WERI-Rb-1 (cell line): ENCODE measurements around the gene KCP.

Source experiments
- DNase-seq: peaks from one replicate; pipeline ENCODE4 v3.0.0-alpha.2; 2020
- H3K27ac ChIP-seq: fragments of 250-450 bp; sonication (Bioruptor Pico); 2 replicates; pipeline ENCODE4 v1.5.1; 2020; ENCODE audit warnings: mild to moderate bottlenecking, moderate library complexity
- H3K27me3 ChIP-seq: fragments of 250-450 bp; sonication (Bioruptor Pico); 2 replicates; pipeline ENCODE4 v1.5.1; 2021; ENCODE audit warnings: mild to moderate bottlenecking, low read depth, moderate library complexity; ENCODE audit not compliant: insufficient read depth, severe bottlenecking
- H3K36me3 ChIP-seq: fragments of 250-450 bp; sonication (Bioruptor Pico); 2 replicates; pipeline ENCODE4 v1.5.1; 2020; ENCODE audit warnings: mild to moderate bottlenecking, moderate library complexity
- H3K4me3 ChIP-seq: 2 replicates; pipeline ENCODE4 v1.5.1; 2011; ENCODE audit warnings: low read depth, mild to moderate bottlenecking, control low read depth, low read length
- H3K9me3 ChIP-seq: fragments of 250-450 bp; sonication (Bioruptor Pico); 2 replicates; pipeline ENCODE4 v1.5.1; 2021; ENCODE audit warnings: mild to moderate bottlenecking, moderate library complexity; ENCODE audit not compliant: severe bottlenecking
- TF ChIP-seq, protein P1 (sequence below): IDR thresholded peaks from 2 replicates; pipeline ENCODE4 v1.5.1; 2011; ENCODE audit warnings: low read depth, mild to moderate bottlenecking, control low read depth, inconsistent platforms, low read length

The KCP gene

DNA sequence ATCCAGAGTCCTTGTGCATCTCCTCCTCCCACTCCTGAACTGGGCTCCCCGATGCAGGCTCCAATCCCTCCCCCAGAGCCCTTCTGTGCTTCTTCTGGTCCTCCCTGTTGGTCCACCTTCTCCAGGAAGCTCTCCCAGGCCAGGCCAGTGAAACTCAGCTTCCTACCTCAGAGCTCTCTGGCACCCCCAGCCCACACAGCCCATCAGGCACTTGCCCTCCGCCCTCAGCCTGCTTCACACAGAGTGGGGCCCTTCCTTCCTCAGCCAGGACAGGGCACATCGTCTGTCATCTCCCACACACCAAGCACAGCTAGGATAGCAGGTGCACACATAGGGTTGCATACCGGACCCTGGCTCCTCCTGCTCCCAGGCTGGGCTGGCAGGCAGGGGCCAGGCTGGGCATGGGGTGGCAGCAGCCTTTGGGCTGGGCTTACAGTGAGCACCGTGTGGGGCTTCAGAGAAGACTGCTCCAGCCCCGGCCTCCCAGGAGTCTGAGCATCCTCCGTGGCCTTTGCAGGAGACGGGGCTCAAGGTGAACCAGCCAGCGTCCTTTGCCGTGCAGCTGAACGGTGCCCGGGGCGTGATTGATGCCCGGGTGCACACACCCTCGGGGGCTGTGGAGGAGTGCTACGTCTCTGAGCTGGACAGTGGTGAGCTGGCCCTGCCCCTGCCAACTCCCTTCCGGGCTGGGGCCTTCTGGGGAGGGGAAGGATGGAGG is 54.3 kb downstream of the KCP start:
- DNase-seq, result no peak
- no peaks in the 10 kb centered on the region for H3K36me3 ChIP-seq
- H3K27ac ChIP-seq, result no peak overlapping the region
- TF ChIP-seq, protein P1, sequence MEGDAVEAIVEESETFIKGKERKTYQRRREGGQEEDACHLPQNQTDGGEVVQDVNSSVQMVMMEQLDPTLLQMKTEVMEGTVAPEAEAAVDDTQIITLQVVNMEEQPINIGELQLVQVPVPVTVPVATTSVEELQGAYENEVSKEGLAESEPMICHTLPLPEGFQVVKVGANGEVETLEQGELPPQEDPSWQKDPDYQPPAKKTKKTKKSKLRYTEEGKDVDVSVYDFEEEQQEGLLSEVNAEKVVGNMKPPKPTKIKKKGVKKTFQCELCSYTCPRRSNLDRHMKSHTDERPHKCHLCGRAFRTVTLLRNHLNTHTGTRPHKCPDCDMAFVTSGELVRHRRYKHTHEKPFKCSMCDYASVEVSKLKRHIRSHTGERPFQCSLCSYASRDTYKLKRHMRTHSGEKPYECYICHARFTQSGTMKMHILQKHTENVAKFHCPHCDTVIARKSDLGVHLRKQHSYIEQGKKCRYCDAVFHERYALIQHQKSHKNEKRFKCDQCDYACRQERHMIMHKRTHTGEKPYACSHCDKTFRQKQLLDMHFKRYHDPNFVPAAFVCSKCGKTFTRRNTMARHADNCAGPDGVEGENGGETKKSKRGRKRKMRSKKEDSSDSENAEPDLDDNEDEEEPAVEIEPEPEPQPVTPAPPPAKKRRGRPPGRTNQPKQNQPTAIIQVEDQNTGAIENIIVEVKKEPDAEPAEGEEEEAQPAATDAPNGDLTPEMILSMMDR, result no peak
- no peaks in the 10 kb centered on the region for H3K9me3 ChIP-seq
- no peak overlapping the region for H3K4me3 ChIP-seq
- H3K27me3 ChIP-seq, result no peaks in the 10 kb centered on the region

DNA sequence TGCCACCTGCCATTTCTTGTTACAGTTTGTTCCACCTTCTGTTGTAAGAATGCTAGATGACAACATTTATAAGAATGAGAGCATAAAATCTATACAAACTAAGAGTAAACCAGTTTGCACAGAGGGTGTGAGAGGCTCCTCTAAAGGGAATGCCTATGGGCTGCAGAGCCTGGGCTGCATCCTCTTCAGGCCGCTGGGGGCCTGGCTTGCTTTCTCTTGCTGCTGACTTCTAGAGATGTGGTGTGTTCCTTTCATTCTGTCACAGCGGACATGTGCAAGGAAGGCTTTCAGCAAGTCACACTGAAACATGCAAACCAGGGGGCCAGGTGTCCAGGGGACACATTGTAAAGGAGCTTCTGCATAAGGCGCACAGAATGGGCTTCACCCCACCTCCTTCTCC is 55.0 kb downstream of the KCP start:
- Histone ChIP-seq H3K36me3 (no peaks in the 10 kb centered on the region), H3K9me3 (no peaks in the 10 kb centered on the region), H3K27me3 (no peaks in the 10 kb centered on the region), H3K4me3 (no peak overlapping the region), H3K27ac (no peak overlapping the region)
- DNase-seq, result no peak
- TF ChIP-seq, protein P1, result no peak

DNA sequence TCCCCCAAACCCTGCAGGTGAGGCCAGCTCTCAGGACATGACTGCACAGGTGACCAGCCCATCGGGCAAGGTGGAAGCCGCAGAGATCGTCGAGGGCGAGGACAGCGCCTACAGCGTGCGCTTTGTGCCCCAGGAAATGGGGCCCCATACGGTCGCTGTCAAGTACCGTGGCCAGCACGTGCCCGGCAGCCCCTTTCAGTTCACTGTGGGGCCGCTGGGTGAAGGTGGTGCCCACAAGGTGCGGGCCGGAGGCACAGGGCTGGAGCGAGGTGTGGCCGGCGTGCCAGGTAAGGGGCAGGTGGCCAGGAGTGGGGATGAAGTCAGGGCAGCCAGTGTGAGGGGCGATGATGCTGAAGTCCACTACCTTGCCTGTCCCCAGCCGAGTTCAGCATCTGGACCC is 56.1 kb downstream of the KCP start:
- no peaks in the 10 kb centered on the region for H3K27me3 ChIP-seq
- no peak overlapping the region for H3K4me3 ChIP-seq
- TF ChIP-seq, protein P1, result no peak
- H3K27ac ChIP-seq, result no peak overlapping the region
- H3K9me3 ChIP-seq, result no peaks in the 10 kb centered on the region
- DNase-seq, result no peak
- H3K36me3 ChIP-seq, result no peaks in the 10 kb centered on the region

- Histone ChIP-seq H3K4me3 (no peak overlapping the region), H3K27me3 (no peaks in the 10 kb centered on the region), H3K36me3 (no peaks in the 10 kb centered on the region), H3K9me3 (no peaks in the 10 kb centered on the region), H3K27ac (no peak overlapping the region)
- DNase-seq, result no peak
- TF ChIP-seq, protein P1, result no peak
Measured at GRCh38 chr7:128853799-128854198, 56.7 kb downstream of the KCP start.

DNA sequence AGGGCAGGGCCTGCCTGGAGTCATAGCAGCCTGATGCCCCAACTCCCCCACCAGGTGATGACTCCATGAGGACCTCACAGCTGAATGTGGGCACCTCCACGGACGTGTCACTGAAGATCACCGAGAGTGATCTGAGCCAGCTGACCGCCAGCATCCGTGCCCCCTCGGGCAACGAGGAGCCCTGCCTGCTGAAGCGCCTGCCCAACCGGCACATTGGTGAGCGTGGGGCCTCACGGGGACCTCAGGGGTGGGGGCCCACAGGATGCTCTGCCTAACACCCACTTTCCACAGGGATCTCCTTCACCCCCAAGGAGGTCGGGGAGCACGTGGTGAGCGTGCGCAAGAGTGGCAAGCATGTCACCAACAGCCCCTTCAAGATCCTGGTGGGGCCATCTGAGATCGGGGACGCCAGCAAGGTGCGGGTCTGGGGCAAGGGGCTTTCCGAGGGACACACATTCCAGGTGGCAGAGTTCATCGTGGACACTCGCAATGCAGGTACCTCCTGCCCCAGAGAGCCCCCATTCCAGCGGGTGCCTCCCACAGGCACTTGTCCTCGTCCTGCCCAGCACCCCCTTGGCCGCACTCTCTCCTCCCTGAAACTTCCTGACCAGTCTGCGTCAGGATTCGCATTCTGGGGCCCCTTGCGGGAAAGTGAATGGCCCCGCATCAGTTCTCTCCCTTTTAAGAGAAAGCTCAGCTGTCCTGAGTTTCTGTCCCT is 57.8 kb downstream of the KCP start:
- H3K36me3 ChIP-seq, result no peaks in the 10 kb centered on the region
- no peaks in the 10 kb centered on the region for H3K27me3 ChIP-seq
- DNase-seq, result no peak
- H3K27ac ChIP-seq, result no peak overlapping the region
- TF ChIP-seq, protein P1, result no peak
- no peak overlapping the region for H3K4me3 ChIP-seq
- H3K9me3 ChIP-seq, result no peaks in the 10 kb centered on the region
